Endothelial cell of coronary artery (primary cell): ENCODE data around the gene G3BP1. TPM values are rescaled to one million over a fixed set of nuclear protein-coding genes. Genes with fewer than 3 reads are reported as not detected.

Experiments
- total RNA-seq: library from RNA; depleted of rRNA; stranded (reverse); fragments of >200 nt; gene quantifications from 2 replicates; pipeline ENCODE4 v1.2.3, GENCODE V29; 2014

G3BP1 gene
- total RNA-seq = 234 and 259 TPM in 2 replicates

DNA sequence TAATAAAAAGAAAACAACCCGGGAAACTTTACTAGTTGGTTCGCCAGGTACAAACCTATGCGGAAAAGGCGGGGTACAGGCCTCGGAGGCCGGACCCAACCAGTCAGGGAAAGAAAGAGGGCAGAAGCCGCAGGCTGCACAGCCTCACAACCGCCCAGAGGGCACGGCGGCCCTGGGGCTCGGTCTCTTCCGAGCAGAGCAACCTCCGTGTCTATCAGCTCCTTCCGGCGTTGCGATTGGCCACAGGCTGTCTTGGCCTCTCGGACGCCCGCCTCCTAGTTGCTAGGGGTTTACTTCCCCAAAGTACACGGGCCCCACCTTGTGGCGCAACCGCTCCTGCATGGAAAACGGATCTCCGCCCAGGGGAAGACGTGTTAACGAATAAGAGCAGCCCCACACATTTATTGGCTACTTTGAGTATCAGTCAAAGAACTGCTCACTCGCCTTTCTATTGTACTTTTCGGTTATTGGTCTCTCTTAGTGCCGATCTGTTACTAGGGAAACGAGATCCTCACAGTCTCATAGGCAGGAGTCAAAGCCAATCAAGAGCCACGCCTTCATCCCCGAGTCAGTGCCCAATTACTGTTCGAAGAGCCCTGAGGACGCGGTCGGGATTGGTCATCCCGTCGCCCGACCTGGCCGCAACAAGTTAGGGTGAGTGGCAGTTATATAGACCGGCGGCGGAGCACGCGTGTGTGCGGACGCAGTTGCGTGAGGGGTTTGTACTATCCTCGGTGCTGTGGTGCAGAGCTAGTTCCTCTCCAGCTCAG, at the start of gene G3BP1:
G3BP1 (plus strand) TSS at position 696 of the 770 bp plus-strand sequence. CDS start 14,667 bp downstream, outside the sequence.

DNA sequence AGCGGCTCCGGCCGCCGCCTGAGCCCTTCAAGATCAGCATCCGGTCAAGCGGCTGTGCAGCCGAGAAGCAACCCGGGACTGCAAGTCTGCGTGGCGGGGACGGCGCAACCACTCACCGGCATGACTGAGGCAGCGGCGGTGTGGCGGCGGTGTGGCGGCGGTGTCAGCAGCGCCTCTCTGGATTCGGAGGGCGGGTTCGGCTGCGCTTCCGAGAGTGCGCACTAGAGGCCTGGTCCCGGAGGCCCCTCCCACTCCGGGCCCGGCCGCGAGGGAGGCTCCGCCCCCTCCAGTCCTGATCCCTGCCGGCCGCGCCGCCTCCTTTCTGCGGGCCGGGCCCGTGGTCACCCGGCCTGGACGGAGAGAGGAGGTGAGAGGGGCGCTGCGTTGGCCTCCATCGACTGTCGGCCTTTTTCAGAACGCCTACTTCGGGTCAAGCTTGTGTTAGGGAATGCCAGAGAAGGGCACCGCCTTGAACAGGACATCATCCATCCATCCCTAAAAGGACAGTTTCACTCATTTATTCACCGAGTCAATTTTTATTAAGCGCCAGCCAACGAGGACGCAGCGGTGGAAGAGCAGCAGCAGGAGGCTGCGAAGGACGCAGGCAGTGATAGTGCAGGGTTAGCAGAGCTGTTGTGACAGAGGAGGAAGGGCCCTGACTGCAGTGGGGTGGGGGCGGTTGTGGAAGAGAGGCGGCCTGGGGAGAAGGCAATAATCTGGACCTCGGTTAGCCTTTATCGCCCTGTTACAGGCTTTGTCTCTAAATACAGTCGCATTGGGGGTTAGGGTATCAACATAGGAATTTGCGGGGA, 13.1 kb upstream of the G3BP1 start, which contains the start of gene ATOX1:
ATOX1 (minus strand) TSS at position 202 of the 812 bp plus-strand sequence; CDS start at position 122, 80 bp downstream.

Other genes starting within 250 kb of the G3BP1 start
- under 0.01 TPM in 1 of 2 replicates, not detected in the other for gene FAT2, start 180.6 kb upstream of the G3BP1 start, total RNA-seq
- gene SPARC, start 85.0 kb upstream of the G3BP1 start, total RNA-seq = 628 and 1,632 TPM in 2 replicates
- gene ATOX1, start 13.3 kb upstream of the G3BP1 start, total RNA-seq = 76.2 and 76.9 TPM in 2 replicates
- gene GLRA1, start 152.9 kb downstream of the G3BP1 start, total RNA-seq = not detected in 2 replicates